ENCODE measurements around the gene ZBP1. TPM values are rescaled to one million over a fixed set of nuclear protein-coding genes. Genes with fewer than 3 reads are reported as not detected.
A peak's percentile ranks its signal among the peaks of the same experiment; 100 is the strongest.

Gene ZBP1
- total RNA-seq, 6 donors from 2014 or later, result 3.2 to 9.4 (median 4.8) TPM

- peaks cover 0 to 8% (median 0%) of the 10 kb centered on the region in 4 donors for H3K4me1 ChIP-seq
These were observed 6.7 kb downstream of the ZBP1 start for GRCh38 chr20:57613481-57613921.

GRCh38 chr20:57612916-57613315, 7.3 kb downstream of the ZBP1 start:
- Histone ChIP-seq H3K27ac (no peak overlapping the region), H3K4me1 (peaks cover 0 to 3% (median 0%) of the 10 kb centered on the region in 4 donors), H3K4me3 (no peak overlapping the region), H3K9me3 (no peaks in the 10 kb centered on the region), H3K27me3 (no peaks in the 10 kb centered on the region), H3K36me3 (no peaks in the 10 kb centered on the region)
- 85 to 87% methylated on average over 6 to 7 of the region's 7 CpGs for WGBS, 2 donors
- no peak for TF ChIP-seq CTCF (IDR thresholded peaks at IDR 0.05)
- TF ChIP-seq POLR2A (IDR thresholded peaks at IDR 0.05), result no peak
- no peak for TF ChIP-seq EP300 (IDR thresholded peaks at IDR 0.05)
- no peak for TF ChIP-seq POLR2AphosphoS5 (IDR thresholded peaks at IDR 0.05)
- DNase-seq, result no peak
- ATAC-seq (ENCODE audit: low FRiP score in 2 of 2), result no peak

More at GRCh38 chr20:57613481-57613921, 6.7 kb downstream of the ZBP1 start:
- TF ChIP-seq POLR2A (IDR thresholded peaks at IDR 0.05) (no peak), POLR2AphosphoS5 (IDR thresholded peaks at IDR 0.05) (no peak), CTCF (IDR thresholded peaks at IDR 0.05) (no peak), EP300 (IDR thresholded peaks at IDR 0.05) (no peak)
- ATAC-seq (ENCODE audit: low FRiP score in 2 of 2), result no peak
- H3K27ac ChIP-seq, result no peak overlapping the region
- no peak for DNase-seq
- H3K27me3 ChIP-seq, result no peaks in the 10 kb centered on the region
- H3K9me3 ChIP-seq, result no peaks in the 10 kb centered on the region
- H3K4me3 ChIP-seq, result no peak overlapping the region
- no peaks in the 10 kb centered on the region for H3K36me3 ChIP-seq
- 81 to 91% methylated on average over 10 to 12 of the region's 12 CpGs for WGBS, 2 donors

- no peaks in the 10 kb centered on the region for H3K36me3 ChIP-seq
- TF ChIP-seq EP300 (IDR thresholded peaks at IDR 0.05), result no peak
- no peak for TF ChIP-seq CTCF (IDR thresholded peaks at IDR 0.05)
- TF ChIP-seq POLR2AphosphoS5 (IDR thresholded peaks at IDR 0.05), result no peak
- TF ChIP-seq POLR2A (IDR thresholded peaks at IDR 0.05), result no peak
- no peak overlapping the region for H3K4me3 ChIP-seq
- no peak overlapping the region for H3K27ac ChIP-seq
- ATAC-seq (ENCODE audit: low FRiP score in 2 of 2) (no peak), DNase-seq (peak in 1 of 2 donors; percentile 7)
- no peaks in the 10 kb centered on the region for H3K27me3 ChIP-seq
- no peaks in the 10 kb centered on the region for H3K9me3 ChIP-seq
- no peaks in the 10 kb centered on the region for H3K4me1 ChIP-seq
- WGBS, 2 donors, result 82 to 85% methylated on average over 7 of the region's 7 CpGs
These were observed 7.8 kb downstream of the ZBP1 start for GRCh38 chr20:57612436-57612835.

GRCh38 chr20:57611586-57612311, 8.5 kb downstream of the ZBP1 start:
- DNase-seq (peak in 1 of 2 donors; percentile 20), ATAC-seq (ENCODE audit: low FRiP score in 2 of 2) (no peak)
- Histone ChIP-seq H3K9me3 (no peaks in the 10 kb centered on the region), H3K27me3 (no peaks in the 10 kb centered on the region), H3K27ac (no peak overlapping the region), H3K4me3 (no peak overlapping the region), H3K4me1 (no peaks in the 10 kb centered on the region), H3K36me3 (no peaks in the 10 kb centered on the region)
- WGBS, 2 donors, result 75 to 81% methylated on average over 12 to 18 of the region's 18 CpGs
- no peak for TF ChIP-seq CTCF (IDR thresholded peaks at IDR 0.05)
- no peak for TF ChIP-seq POLR2A (IDR thresholded peaks at IDR 0.05)
- no peak for TF ChIP-seq EP300 (IDR thresholded peaks at IDR 0.05)
- no peak for TF ChIP-seq POLR2AphosphoS5 (IDR thresholded peaks at IDR 0.05)

All from upper lobe of left lung (tissue), 6 donors.